Ishikawa (cell line): ENCODE data around the gene PPAN.

Experiments
- CEBPB ChIP-seq: IDR thresholded peaks from 2 replicates; pipeline ENCODE4 v1.6.1; 2012
- CREB1 ChIP-seq: IDR thresholded peaks from 2 replicates; pipeline ENCODE4 v1.6.1; 2012; ENCODE audit warnings: low read depth
- EP300 ChIP-seq: IDR thresholded peaks from 2 replicates; pipeline ENCODE4 v1.6.1; 2012; ENCODE audit warnings: borderline replicate concordance
- FOXM1 ChIP-seq: IDR thresholded peaks from 2 replicates; pipeline ENCODE4 v1.6.1; 2012; ENCODE audit warnings: low read depth, borderline replicate concordance
- MAX ChIP-seq: IDR thresholded peaks from 2 replicates; pipeline ENCODE4 v1.6.1; 2012
- NFIC ChIP-seq: IDR thresholded peaks from 2 replicates; pipeline ENCODE4 v1.6.1; 2012
- RAD21 ChIP-seq: IDR thresholded peaks from 2 replicates; pipeline ENCODE4 v1.6.1; 2012; ENCODE audit warnings: low read depth
- REST ChIP-seq: IDR thresholded peaks from 2 replicates; pipeline ENCODE4 v1.6.1; 2012; ENCODE audit warnings: low read depth, mild to moderate bottlenecking
- TAF1 ChIP-seq: IDR thresholded peaks from 2 replicates; pipeline ENCODE4 v1.6.1; 2012; ENCODE audit warnings: low read depth, mild to moderate bottlenecking
- TEAD4 ChIP-seq: IDR thresholded peaks from 2 replicates; pipeline ENCODE4 v1.6.1; 2012
- USF1 ChIP-seq: IDR thresholded peaks from 2 replicates; pipeline ENCODE4 v1.6.1; 2012
- YY1 ChIP-seq: IDR thresholded peaks from 2 replicates; pipeline ENCODE4 v1.6.1; 2012; ENCODE audit warnings: low read depth
- ZBTB7A ChIP-seq: IDR thresholded peaks from 2 replicates; pipeline ENCODE4 v1.6.1; 2012; ENCODE audit warnings: low read depth

- no peak for TF ChIP-seq REST
- no peak for TF ChIP-seq RAD21
- TF ChIP-seq CEBPB = no peak
- no peak for TF ChIP-seq CREB1
- TF ChIP-seq TEAD4 = no peak
- no peak for TF ChIP-seq MAX
- no peak for TF ChIP-seq YY1
- TF ChIP-seq TAF1 = no peak
- TF ChIP-seq NFIC = no peak
- TF ChIP-seq EP300 = no peak
- no peak for TF ChIP-seq FOXM1
- no peak for TF ChIP-seq USF1
- no peak for TF ChIP-seq ZBTB7A
These were observed 27.1 kb upstream of the PPAN start for GRCh38 chr19:10079031-10079453.
